ENCODE results near the gene L1CAM. TPM values are rescaled to one million over a fixed set of nuclear protein-coding genes. Genes with fewer than 3 reads are reported as not detected.

Gene L1CAM
- total RNA-seq, 2 donors from 2014 or later, result 6.3 to 7.0 TPM

GRCh38 chrX:153880440-153880815 is 5.5 kb downstream of the L1CAM start:
- TF ChIP-seq CTCF (IDR thresholded peaks at IDR 0.05), result no peak
- Histone ChIP-seq H3K9me3 (no peaks in the 10 kb centered on the region), H3K27ac (no peak overlapping the region), H3K4me3 (no peak overlapping the region), H3K4me1 (peaks cover 0 to 4% of the 10 kb centered on the region in 2 donors), H3K27me3 (peaks cover 11 to 23% of the 10 kb centered on the region in 2 donors), H3K36me3 (no peaks in the 10 kb centered on the region)
- no peak for DNase-seq (ENCODE audit: low spot score)

- no peak for TF ChIP-seq CTCF (IDR thresholded peaks at IDR 0.05)
- no peak for DNase-seq (ENCODE audit: low spot score)
- H3K27me3 ChIP-seq, result peaks cover 6 to 18% of the 10 kb centered on the region in 2 donors
Measured at GRCh38 chrX:153879741-153880439, 6.1 kb downstream of the L1CAM start.

DNA sequence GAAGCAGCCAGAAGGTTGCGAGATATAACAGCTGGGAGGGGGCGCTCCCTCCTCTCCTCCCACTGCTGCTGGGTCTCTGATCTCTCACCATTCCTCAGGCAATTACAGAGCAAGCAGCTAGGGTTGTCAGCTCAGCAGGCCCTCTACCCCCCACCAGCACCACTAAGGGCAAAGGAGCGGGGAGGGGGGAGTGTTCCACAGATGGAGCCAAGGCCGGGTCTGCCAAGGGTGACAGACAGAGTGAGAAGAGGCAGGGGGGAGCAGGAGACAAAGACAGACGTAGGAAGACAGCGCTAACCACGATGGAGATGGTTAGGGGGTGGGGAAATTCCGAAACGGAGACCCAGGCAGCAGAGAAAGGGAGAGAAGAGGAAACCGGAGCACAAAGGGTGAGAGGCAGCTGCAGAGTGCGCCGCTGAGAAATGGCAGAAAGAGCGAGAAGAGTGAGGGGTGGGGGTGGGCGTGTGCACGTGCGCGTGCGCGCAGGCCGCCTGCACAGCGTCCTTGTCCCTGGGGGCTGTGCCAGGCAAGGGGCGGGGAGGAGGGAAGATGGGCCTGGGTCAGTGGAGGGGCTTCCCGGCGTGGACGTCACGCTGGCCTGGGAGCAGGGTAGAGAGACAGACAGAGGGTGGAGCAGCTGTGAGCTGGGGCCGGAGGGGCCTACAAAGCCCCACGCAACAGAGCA is 6.9 kb downstream of the L1CAM start:
- TF ChIP-seq CTCF (IDR thresholded peaks at IDR 0.05), result no peak

More at GRCh38 chrX:153879741-153880439, 6.1 kb downstream of the L1CAM start:
- H3K27ac ChIP-seq, result no peak overlapping the region
- no peaks in the 10 kb centered on the region for H3K36me3 ChIP-seq
- no peaks in the 10 kb centered on the region for H3K9me3 ChIP-seq
- H3K4me3 ChIP-seq, result no peak overlapping the region
- no peaks in the 10 kb centered on the region for H3K4me1 ChIP-seq

GRCh38 chrX:153878345-153878744 is 7.6 kb downstream of the L1CAM start:
- DNase-seq (ENCODE audit: low spot score), result no peak
- no peaks in the 10 kb centered on the region for H3K9me3 ChIP-seq
- H3K4me3 ChIP-seq, result no peak overlapping the region
- H3K36me3 ChIP-seq, result no peaks in the 10 kb centered on the region
- TF ChIP-seq CTCF (IDR thresholded peaks at IDR 0.05), result no peak
- no peak overlapping the region for H3K27ac ChIP-seq
- peaks cover 0 to 7% of the 10 kb centered on the region in 2 donors for H3K27me3 ChIP-seq
- no peaks in the 10 kb centered on the region for H3K4me1 ChIP-seq

More for the DNA sequence above, 6.9 kb downstream of the L1CAM start:
- Histone ChIP-seq H3K27ac (no peak overlapping the region), H3K4me1 (no peaks in the 10 kb centered on the region), H3K36me3 (no peaks in the 10 kb centered on the region), H3K4me3 (no peak overlapping the region), H3K27me3 (peaks cover 0 to 12% of the 10 kb centered on the region in 2 donors), H3K9me3 (no peaks in the 10 kb centered on the region)
- no peak for DNase-seq (ENCODE audit: low spot score)

DNA sequence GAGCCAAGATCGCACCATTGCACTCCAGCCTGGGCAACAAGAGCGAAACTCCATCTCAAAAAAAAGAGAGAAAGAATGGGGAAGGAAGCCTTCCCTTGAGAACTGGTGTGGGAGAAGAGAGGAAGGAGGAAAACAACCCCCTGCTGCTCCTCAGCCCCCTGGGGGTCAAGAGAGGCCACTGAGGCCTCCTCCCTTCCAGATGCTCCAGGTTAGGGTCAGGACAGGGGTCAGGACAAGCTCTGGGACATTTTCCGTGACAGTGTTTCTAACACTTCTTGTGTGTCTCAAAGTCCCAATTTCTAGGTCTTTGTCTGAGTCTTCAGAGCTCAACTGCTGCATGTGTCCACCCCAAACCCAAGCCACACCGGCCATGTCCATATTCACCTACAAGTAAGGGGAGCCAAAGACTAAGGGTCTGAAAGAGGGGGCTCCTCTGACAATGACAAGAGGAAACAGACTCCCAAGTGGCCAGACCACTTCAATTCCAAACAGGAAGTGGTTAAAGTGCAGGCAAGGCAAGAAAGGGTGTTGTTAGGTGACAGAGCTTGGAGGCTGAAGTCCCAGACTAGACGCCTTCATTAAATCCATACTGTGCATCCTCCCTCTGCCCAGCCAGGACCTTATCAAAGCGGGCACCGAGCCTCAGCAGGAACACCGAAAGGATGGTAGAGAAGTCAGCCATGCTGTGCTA is 8.3 kb downstream of the L1CAM start:
- Histone ChIP-seq H3K4me1 (no peaks in the 10 kb centered on the region), H3K27ac (no peak overlapping the region), H3K4me3 (no peak overlapping the region), H3K27me3 (peaks cover 0 to 7% of the 10 kb centered on the region in 2 donors), H3K36me3 (no peaks in the 10 kb centered on the region), H3K9me3 (no peaks in the 10 kb centered on the region)
- DNase-seq (ENCODE audit: low spot score), result no peak
- TF ChIP-seq CTCF (IDR thresholded peaks at IDR 0.05), result no peak
